Liver (tissue), 9 donors: Measurements from ENCODE around the gene VNN1. TPM values are rescaled to one million over a fixed set of nuclear protein-coding genes. Genes with fewer than 3 reads are reported as not detected.

Experiments used
- DNase-seq: peaks from one replicate; pipeline ENCODE4 v3.0.0-alpha.2; 2017; ENCODE audit warnings: low spot score
- H3K27ac ChIP-seq, 2 donors: one replicate each; pipeline ENCODE4 v1.7.0; 2013; ENCODE audit warnings: inconsistent platforms in 2 of 2, low read length in 2 of 2, control low read depth in 1 of 2, low read depth in 1 of 2, mild to moderate bottlenecking in 1 of 2
- H3K27me3 ChIP-seq, 4 donors: one replicate each; pipeline versions ENCODE4 v1.6.1 to v1.7.0; 2013; ENCODE audit warnings: low read length in 3 of 4, inconsistent platforms in 1 of 4, mild to moderate bottlenecking in 1 of 4, moderate library complexity in 1 of 4; ENCODE audit not compliant: control insufficient read depth in 4 of 4, insufficient read depth in 4 of 4
- H3K36me3 ChIP-seq, 4 donors: one replicate each; pipeline versions ENCODE4 v1.6.1 to v1.7.0; 2013; ENCODE audit warnings: low read length in 3 of 4, mild to moderate bottlenecking in 3 of 4, low read depth in 1 of 4, moderate library complexity in 1 of 4; ENCODE audit not compliant: control insufficient read depth in 4 of 4, insufficient read depth in 3 of 4
- H3K4me1 ChIP-seq, 4 donors: one replicate each; pipeline versions ENCODE4 v1.6.1 to v1.7.0; 2013; ENCODE audit warnings: low read length in 3 of 4, mild to moderate bottlenecking in 3 of 4, moderate library complexity in 1 of 4; ENCODE audit not compliant: control insufficient read depth in 4 of 4, insufficient read depth in 4 of 4
- H3K4me3 ChIP-seq, 3 donors: one replicate each; pipeline versions ENCODE4 v1.6.1 to v1.7.0; 2013; ENCODE audit warnings: low read length in 3 of 3, control low read depth in 1 of 3, low read depth in 1 of 3, mild to moderate bottlenecking in 1 of 3
- H3K9ac ChIP-seq, 2 donors: one replicate each; pipeline ENCODE4 v1.7.0; 2013; ENCODE audit warnings: low read length in 2 of 2, mild to moderate bottlenecking in 2 of 2, moderate library complexity in 2 of 2, control low read depth in 1 of 2, low read depth in 1 of 2
- H3K9me3 ChIP-seq, 4 donors: one replicate each; pipeline versions ENCODE4 v1.6.1 to v1.7.0; 2013; ENCODE audit warnings: low read length in 3 of 4; ENCODE audit not compliant: control insufficient read depth in 4 of 4
- ATF3 ChIP-seq: IDR thresholded peaks from 2 replicates; pipeline ENCODE4 v1.6.1; 2016; ENCODE audit warnings: antibody characterized with exemption
- FOXA1 ChIP-seq: IDR thresholded peaks from 2 replicates; pipeline ENCODE4 v1.6.1; 2016; ENCODE audit warnings: antibody characterized with exemption
- FOXA2 ChIP-seq: IDR thresholded peaks from 2 replicates; pipeline ENCODE4 v1.6.1; 2016; ENCODE audit warnings: antibody characterized with exemption
- GABPA ChIP-seq, 2 donors: IDR thresholded peaks in 1 of 2; conservative IDR thresholded peaks in 1 of 2; 2 replicates each; pipeline ENCODE4 v1.6.1; 2016; ENCODE audit warnings: antibody characterized with exemption in 2 of 2, mild to moderate bottlenecking in 1 of 2, moderate library complexity in 1 of 2
- HNF4A ChIP-seq, 2 donors: conservative IDR thresholded peaks; 2 replicates each; pipeline ENCODE4 v1.6.1; 2016; ENCODE audit warnings: antibody characterized with exemption in 2 of 2, mild to moderate bottlenecking in 2 of 2
- HNF4G ChIP-seq: IDR thresholded peaks from 2 replicates; pipeline ENCODE4 v1.6.1; 2016; ENCODE audit warnings: antibody characterized with exemption
- JUND ChIP-seq, 2 donors: IDR thresholded peaks; 2 replicates each; pipeline ENCODE4 v1.6.1; 2016; ENCODE audit warnings: antibody characterized with exemption in 2 of 2
- MAX ChIP-seq: IDR thresholded peaks from 2 replicates; pipeline ENCODE4 v1.6.1; 2016; ENCODE audit warnings: antibody characterized with exemption
- NR2F2 ChIP-seq: IDR thresholded peaks from 2 replicates; pipeline ENCODE4 v1.6.1; 2016; ENCODE audit warnings: antibody characterized with exemption
- RAD21 ChIP-seq, 2 donors: IDR thresholded peaks; 2 replicates each; pipeline ENCODE4 v1.6.1; 2016; ENCODE audit warnings: antibody characterized with exemption in 2 of 2, mild to moderate bottlenecking in 2 of 2
- REST ChIP-seq: IDR thresholded peaks from 2 replicates; pipeline ENCODE4 v1.6.1; 2016; ENCODE audit warnings: antibody characterized with exemption, mild to moderate bottlenecking
- RXRA ChIP-seq, 2 donors: IDR thresholded peaks; 2 replicates each; pipeline ENCODE4 v1.6.1; 2017 to 2018; ENCODE audit warnings: antibody characterized with exemption in 2 of 2, mild to moderate bottlenecking in 1 of 2
- SP1 ChIP-seq: IDR thresholded peaks from 2 replicates; pipeline ENCODE4 v1.6.1; 2018; ENCODE audit warnings: antibody characterized with exemption, mild to moderate bottlenecking
- TAF1 ChIP-seq: conservative IDR thresholded peaks from 2 replicates; pipeline ENCODE4 v1.6.1; 2016; ENCODE audit warnings: antibody characterized with exemption, mild to moderate bottlenecking
- YY1 ChIP-seq: IDR thresholded peaks from 2 replicates; pipeline ENCODE4 v1.6.1; 2016; ENCODE audit warnings: antibody characterized with exemption, mild to moderate bottlenecking
- ZBTB33 ChIP-seq: IDR thresholded peaks from 2 replicates; pipeline ENCODE4 v1.6.1; 2016; ENCODE audit warnings: antibody characterized with exemption
- whole genome bisulfite sequencing: extraction: QIAGEN DNeasy Blood & Tissue Kit; methylation state at CpG from one replicate; pipeline ENCODE4 v1.1.7; 2013; 5-methylcytosine and 5-hydroxymethylcytosine counted together
- polyA plus RNA-seq, 2 donors: library from polyadenylated mRNA; stranded (reverse) in 1 of 2; unstranded in 1 of 2; fragments of 200-250 nt in 1 of 2; fragments of >200 nt in 1 of 2; fragmentation: Nextera tagmentation in 1 of 2; extraction: Ambion mirVana in 1 of 2; gene quantifications; one replicate each; pipeline versions ENCODE4 v1.2.1 to v1.2.3, GENCODE V29; 2013 to 2015
- total RNA-seq, 2 donors: library from RNA; depleted of rRNA; stranded (reverse); fragments of >200 nt; gene quantifications; one replicate each; pipeline ENCODE4 v1.2.3, GENCODE V29; 2014
- donor health status: healthy.
- donor health status: healthy.
- donor health status: healthy.
- donor health status: healthy.
- donor health status: healthy.

VNN1 gene
- total and polyA plus RNA-seq, 4 donors: 2.7 to 132 (median 58.8) TPM

- TF ChIP-seq REST: no peak
- TF ChIP-seq GABPA (IDR thresholded peaks at IDR 0.05 in 1 of 2, conservative IDR thresholded peaks at IDR 0.05 in 1 of 2): no peak
- peak; percentile 21 for TF ChIP-seq SP1
- TF ChIP-seq ZBTB33: no peak
- TF ChIP-seq FOXA1: no peak
- no peak for TF ChIP-seq RAD21 (IDR thresholded peaks at IDR 0.05)
- TF ChIP-seq RXRA (IDR thresholded peaks at IDR 0.05): peak; percentile 73 to 80
- no peak for TF ChIP-seq NR2F2
- no peak for TF ChIP-seq MAX
- no peak for TF ChIP-seq HNF4G
- no peak for TF ChIP-seq JUND (IDR thresholded peaks at IDR 0.05)
- no peaks in the 10 kb centered on the region for H3K27me3 ChIP-seq
- H3K9ac ChIP-seq: no peak overlapping the region
- H3K4me1 ChIP-seq: peaks cover 0 to 16% (median 3%) of the 10 kb centered on the region in 4 donors
- H3K9me3 ChIP-seq: no peaks in the 10 kb centered on the region
- peak overlapping the region; percentile 26 to 61 for H3K27ac ChIP-seq
- no peak for DNase-seq
- 46% methylated on average over 8 of the region's 8 CpGs for WGBS
- no peaks in the 10 kb centered on the region for H3K36me3 ChIP-seq
- no peak overlapping the region for H3K4me3 ChIP-seq
Measured at GRCh38 chr6:132750455-132751248, 36.8 kb upstream of the VNN1 start.

- peak overlapping the region; percentile 70 to 94 for H3K27ac ChIP-seq
Measured at GRCh38 chr6:132749111-132749510, 35.3 kb upstream of the VNN1 start.

More at GRCh38 chr6:132749111-132749510, 35.3 kb upstream of the VNN1 start:
- H3K9ac ChIP-seq: no peak overlapping the region
- H3K4me3 ChIP-seq: no peak overlapping the region
- H3K4me1 ChIP-seq: peaks cover 0 to 16% (median 3%) of the 10 kb centered on the region in 4 donors
- 22% methylated on average over 4 of the region's 4 CpGs for WGBS
- no peak for TF ChIP-seq TAF1
- TF ChIP-seq ATF3: peak; percentile 85
- no peak for TF ChIP-seq NR2F2
- TF ChIP-seq RXRA (IDR thresholded peaks at IDR 0.05): peak; percentile 58 to 60
- TF ChIP-seq GABPA (IDR thresholded peaks at IDR 0.05 in 1 of 2, conservative IDR thresholded peaks at IDR 0.05 in 1 of 2): peak in 1 of 2 donors; percentile 79
- TF ChIP-seq RAD21 (IDR thresholded peaks at IDR 0.05): peak in 1 of 2 donors; percentile 40
- peak; percentile 21 to 48 for TF ChIP-seq HNF4A (conservative IDR thresholded peaks at IDR 0.05)
- peak; percentile 1 for TF ChIP-seq ZBTB33
- peak; percentile 66 for TF ChIP-seq MAX
- TF ChIP-seq SP1: peak; percentile 62
- no peak for TF ChIP-seq FOXA2
- peak; percentile 23 for TF ChIP-seq REST
- peak; percentile 73 to 76 for TF ChIP-seq JUND (IDR thresholded peaks at IDR 0.05)
- no peak for TF ChIP-seq HNF4G
- no peak for TF ChIP-seq FOXA1
- peak; percentile 86 for TF ChIP-seq YY1
- H3K27me3 ChIP-seq: no peaks in the 10 kb centered on the region
- no peaks in the 10 kb centered on the region for H3K9me3 ChIP-seq
- no peak for DNase-seq
- H3K36me3 ChIP-seq: no peaks in the 10 kb centered on the region
